GM18498 (cell line): ENCODE data around the gene LSM7.

Source experiments
- ATAC-seq: cut with Tn5 transposase; IDR thresholded peaks from one replicate; pipeline ENCODE4 v1.9.1; 2021; ENCODE audit warnings: mild to moderate bottlenecking, moderate library complexity; ENCODE audit not compliant: unreplicated experiment

The LSM7 gene

GRCh38 chr19:2328401-2329148, at the start of gene LSM7, which contains the start of gene SPPL2B:
LSM7 (minus strand) TSS chr19:2328586; CDS start chr19:2328566, 20 bp downstream.
SPPL2B (plus strand) TSS chr19:2328684; CDS start chr19:2328710, 26 bp downstream.
- ATAC-seq, result peak; percentile 69

- ATAC-seq, result no peak
These were observed 48.6 kb upstream of the LSM7 start for GRCh38 chr19:2376784-2377519.

- no peak for ATAC-seq
These were observed 47.2 kb upstream of the LSM7 start for GRCh38 chr19:2375353-2376121.

GRCh38 chr19:2374808-2375207, 46.4 kb upstream of the LSM7 start:
- ATAC-seq, result no peak

GRCh38 chr19:2372076-2372612, 43.8 kb upstream of the LSM7 start:
- no peak for ATAC-seq

- no peak for ATAC-seq
These were observed 43.3 kb upstream of the LSM7 start for GRCh38 chr19:2371656-2372055.

- ATAC-seq, result no peak
These were observed 37.0 kb upstream of the LSM7 start for GRCh38 chr19:2365201-2365970.

- no peak for ATAC-seq
These were observed 35.0 kb upstream of the LSM7 start for GRCh38 chr19:2363419-2363818.

- ATAC-seq, result no peak
These were observed 34.5 kb upstream of the LSM7 start for GRCh38 chr19:2362970-2363300.

- no peak for ATAC-seq
These were observed 33.9 kb upstream of the LSM7 start for GRCh38 chr19:2362046-2362969.

GRCh38 chr19:2361246-2362045, 33.1 kb upstream of the LSM7 start:
- ATAC-seq, result no peak

- ATAC-seq, result no peak
These were observed 32.4 kb upstream of the LSM7 start for GRCh38 chr19:2360833-2361232.

- ATAC-seq, result no peak
These were observed 31.8 kb upstream of the LSM7 start, which contains the start of gene TMPRSS9 for GRCh38 chr19:2359992-2360685. TMPRSS9 (plus strand) TSS chr19:2360265; CDS start chr19:2389786, 29,521 bp downstream.

- no peak for ATAC-seq
These were observed 30.3 kb upstream of the LSM7 start for GRCh38 chr19:2358548-2359173.

GRCh38 chr19:2357279-2358206, 29.2 kb upstream of the LSM7 start:
- ATAC-seq, result no peak

GRCh38 chr19:2356036-2356646, 27.8 kb upstream of the LSM7 start:
- ATAC-seq, result no peak
